Measurements from ENCODE around the gene MCF2. TPM values are rescaled to one million over a fixed set of nuclear protein-coding genes. Genes with fewer than 3 reads are reported as not detected.

Gene MCF2
- total and polyA plus RNA-seq, 2 of the 8 experiments (the other 6 are each of a cell fraction or from before 2014, with no cell fraction given), result 0.30 to 0.71 TPM

GRCh38 chrX:139544591-139544990 is 163.4 kb downstream of the MCF2 start:
- no peak overlapping the region for H4K91ac ChIP-seq (replicated peaks; ENCODE audit: insufficient read length, low read length)
- H2BK5ac ChIP-seq (ENCODE audit: low read depth, low read length), result no peak overlapping the region
- no peaks in the 10 kb centered on the region for H3K27me3 ChIP-seq (replicated peaks in 1 of 4; ENCODE audit: control insufficient read depth in 3 of 4, extremely low read depth in 1 of 4, insufficient read depth in 3 of 4, low read length in 3 of 4)
- no peaks in the 10 kb centered on the region for H3K79me1 ChIP-seq (ENCODE audit: low read depth, low read length)
- POLR2A ChIA-PET (ENCODE audit: partially characterized antibody), result no interaction called here
- H3K4me1 ChIP-seq (replicated peaks in 1 of 4; ENCODE audit: control insufficient read depth in 3 of 4, insufficient read depth in 4 of 4, low read length in 3 of 4), result no peaks in the 10 kb centered on the region
- H3K18ac ChIP-seq (ENCODE audit: extremely low read depth, low read length), result no peak overlapping the region
- no peak overlapping the region for H2AFZ ChIP-seq (ENCODE audit: low read length)
- DNase-seq (ENCODE audit: low read depth in 1 of 2, low spot score in 2 of 2) (no peak), FAIRE-seq (no peak)
- CTCF ChIA-PET (ENCODE audit: partially characterized antibody), result interaction anchor here (0.9 kb wide), 1 partner anchor 418 kb away, joined by 3 read pairs; no protein-coding TSS in a partner anchor
- no peak overlapping the region for H3K27ac ChIP-seq (ENCODE audit: low read depth, low read length)
- H3K9ac ChIP-seq (replicated peaks in 1 of 4; ENCODE audit: extremely low read depth in 1 of 4, low read depth in 3 of 4, low read length in 3 of 4), result no peak overlapping the region
- H3K14ac ChIP-seq (ENCODE audit: insufficient read length), result no peak overlapping the region
- no peak overlapping the region for H2BK15ac ChIP-seq (ENCODE audit: low read length)
- no peak overlapping the region for H2BK12ac ChIP-seq (ENCODE audit: low read depth, low read length)
- H3K36me3 ChIP-seq (ENCODE audit: control insufficient read depth in 2 of 4, insufficient read depth in 4 of 4, low read length in 3 of 4), result no peaks in the 10 kb centered on the region
- no peaks in the 10 kb centered on the region for H4K20me1 ChIP-seq (replicated peaks in 1 of 2; ENCODE audit: control insufficient read depth in 1 of 2, insufficient read depth in 2 of 2, low read length in 2 of 2)
- TF ChIP-seq JUN (IDR thresholded peaks at IDR 0.05; ENCODE audit: low read depth, low read length) (no peak), MAX (IDR thresholded peaks at IDR 0.05) (no peak), MAFK (IDR thresholded peaks at IDR 0.05; ENCODE audit: low read depth, low read length) (no peak), CBX5 (IDR thresholded peaks at IDR 0.05; ENCODE audit: low read depth, low read length) (no peak), KDM1A (IDR thresholded peaks at IDR 0.05; ENCODE audit: borderline replicate concordance, low read length) (no peak), RFX5 (IDR thresholded peaks at IDR 0.05; ENCODE audit: borderline replicate concordance, low read depth, low read length) (no peak), CTCF (IDR thresholded peaks at IDR 0.05; ENCODE audit: control extremely low read depth in 1 of 3, insufficient read depth in 1 of 3, low read depth in 1 of 3, low read length in 3 of 3) (no peak)
- H2BK20ac ChIP-seq (ENCODE audit: low read length), result no peak overlapping the region
- no peak overlapping the region for H2BK120ac ChIP-seq (replicated peaks; ENCODE audit: low read depth, low read length)
- H3K23ac ChIP-seq (ENCODE audit: insufficient read length), result no peak overlapping the region
- H3K56ac ChIP-seq (replicated peaks; ENCODE audit: insufficient read length, low read depth, low read length), result no peak overlapping the region
- no peaks in the 10 kb centered on the region for H3K79me2 ChIP-seq (ENCODE audit: control insufficient read depth in 1 of 2, insufficient read depth in 2 of 2, low read length in 2 of 2)
- H3K9me3 ChIP-seq (ENCODE audit: insufficient read depth in 2 of 2, low read depth in 1 of 2, low read length in 1 of 2), result no peaks in the 10 kb centered on the region
- 100% methylated on average over 3 of the region's 3 CpGs; no CpG with 5 or more reads in 1 of the 2 experiments for WGBS, 2 experiments (ENCODE audit: extremely low coverage in 1 of 2, insufficient coverage in 1 of 2, insufficient read length in 1 of 2, insufficient replicate concordance in 2 of 2, low coverage in 1 of 2, low lambda C conversion rate in 2 of 2, missing lambda C conversion rate in 1 of 2)
- H4K5ac ChIP-seq (ENCODE audit: insufficient read length, low read depth, low read length), result no peak overlapping the region
- H3K4me2 ChIP-seq (ENCODE audit: insufficient read depth in 1 of 2, low read depth in 2 of 2, low read length in 2 of 2), result no peak overlapping the region
- H2AK5ac ChIP-seq (ENCODE audit: low read depth, low read length), result no peak overlapping the region
- no peak overlapping the region for H4K8ac ChIP-seq (ENCODE audit: extremely low read depth, insufficient read depth, low read length)
- no peak overlapping the region for H3K4ac ChIP-seq (replicated peaks; ENCODE audit: insufficient read length, low read depth, low read length)
- H3K23me2 ChIP-seq (ENCODE audit: low read depth, low read length), result no peaks in the 10 kb centered on the region
- H3K4me3 ChIP-seq (ENCODE audit: extremely low read depth in 1 of 4, insufficient read depth in 2 of 4, low read depth in 3 of 4, low read length in 4 of 4), result no peak overlapping the region
